ENCODE measurements around the gene ZNF248. TPM values are rescaled to one million over a fixed set of nuclear protein-coding genes. Genes with fewer than 3 reads are reported as not detected.

Gene ZNF248
- total RNA-seq, 1 donor from 2014 or later = not detected

GRCh38 chr10:37758074-37758473 lies 99.3 kb downstream of the ZNF248 start:
- H3K36me3 Mint-ChIP-seq = no peaks in the 10 kb centered on the region
- no peak for DNase-seq (ENCODE audit: low spot score)
- H3K4me3 ChIP-seq = no peak overlapping the region
- no peaks in the 10 kb centered on the region for H3F3A ChIP-seq (ENCODE audit: low read depth)
- no peaks in the 10 kb centered on the region for H3K4me1 ChIP-seq
- H3K4me3 Mint-ChIP-seq = no peak overlapping the region
- peaks cover 18% of the 10 kb centered on the region for H3K9me3 ChIP-seq (ENCODE audit: low read depth)
- no peaks in the 10 kb centered on the region for H3K27me3 ChIP-seq
- no peak overlapping the region for H2AFZ ChIP-seq (replicated peaks)
- H3K27me3 Mint-ChIP-seq (ENCODE audit: insufficient read depth, low read depth) = no peaks in the 10 kb centered on the region
- H4K20me1 ChIP-seq (ENCODE audit: low read depth) = no peaks in the 10 kb centered on the region
- no peak overlapping the region for H3K9ac ChIP-seq
- TF ChIP-seq EZH2 (IDR thresholded peaks at IDR 0.05) (no peak), EZH2phosphoT487 (IDR thresholded peaks at IDR 0.05) (no peak), CTCF (IDR thresholded peaks at IDR 0.05) (no peak)
- H3K4me2 ChIP-seq = no peak overlapping the region
- no peaks in the 10 kb centered on the region for H3K79me2 ChIP-seq (ENCODE audit: low read depth)
- H3K4me1 Mint-ChIP-seq = no peaks in the 10 kb centered on the region
- no peaks in the 10 kb centered on the region for H3K36me3 ChIP-seq
- no peak overlapping the region for H3K27ac ChIP-seq
- peaks cover 31% of the 10 kb centered on the region for H3K9me3 Mint-ChIP-seq
- no peak overlapping the region for H3K27ac Mint-ChIP-seq

GRCh38 chr10:37754538-37755323 lies 102.7 kb downstream of the ZNF248 start:
- no peaks in the 10 kb centered on the region for H3F3A ChIP-seq (ENCODE audit: low read depth)
- no peaks in the 10 kb centered on the region for H3K9me3 ChIP-seq (ENCODE audit: low read depth)
- no peak overlapping the region for H3K9ac ChIP-seq
- H3K27ac ChIP-seq = no peak overlapping the region
- no peak overlapping the region for H2AFZ ChIP-seq (replicated peaks)
- Mint-ChIP-seq H3K27ac (no peak overlapping the region), H3K4me3 (no peak overlapping the region), H3K27me3 (ENCODE audit: insufficient read depth, low read depth) (no peaks in the 10 kb centered on the region), H3K9me3 (peaks cover 29% of the 10 kb centered on the region), H3K36me3 (no peaks in the 10 kb centered on the region), H3K4me1 (no peaks in the 10 kb centered on the region)
- no peak overlapping the region for H3K4me3 ChIP-seq
- no peaks in the 10 kb centered on the region for H3K79me2 ChIP-seq (ENCODE audit: low read depth)
- no peak overlapping the region for H3K4me2 ChIP-seq
- H3K27me3 ChIP-seq = no peaks in the 10 kb centered on the region
- peak; percentile 45 for DNase-seq (ENCODE audit: low spot score)
- H3K4me1 ChIP-seq = no peaks in the 10 kb centered on the region
- no peaks in the 10 kb centered on the region for H3K36me3 ChIP-seq
- TF ChIP-seq EZH2 (IDR thresholded peaks at IDR 0.05) (no peak), CTCF (IDR thresholded peaks at IDR 0.05) (peak; percentile 58)
- no peaks in the 10 kb centered on the region for H4K20me1 ChIP-seq (ENCODE audit: low read depth)

- Histone ChIP-seq H4K20me1 (ENCODE audit: low read depth) (no peaks in the 10 kb centered on the region), H3K79me2 (ENCODE audit: low read depth) (no peaks in the 10 kb centered on the region), H3K4me3 (no peak overlapping the region), H3K9me3 (ENCODE audit: low read depth) (no peaks in the 10 kb centered on the region), H3K36me3 (no peaks in the 10 kb centered on the region), H3K4me1 (no peaks in the 10 kb centered on the region), H3K27me3 (no peaks in the 10 kb centered on the region), H3K4me2 (no peak overlapping the region), H3K9ac (no peak overlapping the region), H2AFZ (replicated peaks) (no peak overlapping the region), H3F3A (ENCODE audit: low read depth) (no peaks in the 10 kb centered on the region), H3K27ac (no peak overlapping the region)
- Mint-ChIP-seq H3K27me3 (ENCODE audit: insufficient read depth, low read depth) (no peaks in the 10 kb centered on the region), H3K27ac (no peak overlapping the region), H3K4me3 (no peak overlapping the region), H3K36me3 (no peaks in the 10 kb centered on the region), H3K9me3 (peaks cover 31% of the 10 kb centered on the region), H3K4me1 (no peaks in the 10 kb centered on the region)
- TF ChIP-seq CTCF (IDR thresholded peaks at IDR 0.05) = no peak
- TF ChIP-seq EZH2 (IDR thresholded peaks at IDR 0.05) = no peak
- TF ChIP-seq EZH2phosphoT487 (IDR thresholded peaks at IDR 0.05) = no peak
- no peak for DNase-seq (ENCODE audit: low spot score)
Observed at GRCh38 chr10:37752334-37752875, 105.0 kb downstream of the ZNF248 start.

Data from neural progenitor cell (in vitro differentiated cells).